GM23338 (cell line): ENCODE data around the gene SSTR4. TPM values are rescaled to one million over a fixed set of nuclear protein-coding genes. Genes with fewer than 3 reads are reported as not detected.

ENCODE experiments used
- ATAC-seq: fragments of 200-7000 bp; cut with Tn5 transposase; 3 replicates; pipeline ENCODE4 v1.9.1; 2020
- DNase-seq: peaks from one replicate; pipeline ENCODE4 v3.0.0-alpha.2; 2015; ENCODE audit warnings: low spot score
- H2AFZ ChIP-seq: fragments of 200-600 bp; sonication (generic); 2 replicates; pipeline ENCODE4 v1.8.0; 2016; ENCODE audit warnings: antibody characterized with exemption, mild to moderate bottlenecking, moderate library complexity
- H3F3A ChIP-seq: fragments of 200-600 bp; sonication (generic); replicated peaks from 2 replicates; pipeline ENCODE4 v1.8.0; 2017; ENCODE audit warnings: antibody characterized with exemption, mixed run types, low read depth
- H3K27ac ChIP-seq: fragments of 200-600 bp; sonication (generic); 2 replicates; pipeline ENCODE4 v1.6.1; 2016; ENCODE audit warnings: low read depth
- H3K27me3 ChIP-seq: fragments of 200-600 bp; sonication (generic); 2 replicates; pipeline ENCODE4 v1.8.0; 2016; ENCODE audit warnings: mild to moderate bottlenecking, mixed run types, moderate library complexity; ENCODE audit not compliant: insufficient read depth
- H3K36me3 ChIP-seq: fragments of 200-600 bp; sonication (generic); 2 replicates; pipeline ENCODE4 v1.8.0; 2016; ENCODE audit warnings: mild to moderate bottlenecking; ENCODE audit not compliant: insufficient read depth
- H3K4me1 ChIP-seq: fragments of 200-600 bp; sonication (generic); 2 replicates; pipeline ENCODE4 v1.8.0; 2016; ENCODE audit warnings: mild to moderate bottlenecking, moderate library complexity; ENCODE audit not compliant: insufficient read depth
- H3K4me2 ChIP-seq: fragments of 200-600 bp; sonication (generic); 2 replicates; pipeline ENCODE4 v1.7.1; 2017; ENCODE audit warnings: mixed run types
- H3K4me3 ChIP-seq: fragments of 200-600 bp; sonication (generic); 2 replicates; pipeline ENCODE4 v1.6.1; 2016; ENCODE audit warnings: mixed run types
- H3K79me2 ChIP-seq: fragments of 200-600 bp; sonication (generic); replicated peaks from 2 replicates; pipeline ENCODE4 v1.8.0; 2017; ENCODE audit warnings: mild to moderate bottlenecking; ENCODE audit not compliant: insufficient read depth
- H3K9me2 ChIP-seq: fragments of 200-600 bp; sonication (generic); 2 replicates; pipeline ENCODE4 v1.8.0; 2017; ENCODE audit not compliant: insufficient read depth
- H4K20me1 ChIP-seq: fragments of 200-600 bp; sonication (generic); replicated peaks from 2 replicates; pipeline ENCODE4 v1.8.0; 2017; ENCODE audit warnings: mild to moderate bottlenecking; ENCODE audit not compliant: insufficient read depth
- H3K27ac Mint-ChIP-seq: 2 replicates; pipeline ENCODE4 v1.8.0; 2020; ENCODE audit warnings: inconsistent platforms, mild to moderate bottlenecking, moderate library complexity, mixed read lengths
- H3K27me3 Mint-ChIP-seq: 3 replicates; pipeline ENCODE4 v1.8.0; 2022; ENCODE audit warnings: low read depth, mild to moderate bottlenecking, moderate library complexity, mixed read lengths, inconsistent platforms; ENCODE audit not compliant: insufficient read depth, poor library complexity
- H3K36me3 Mint-ChIP-seq: 3 replicates; pipeline ENCODE4 v1.8.0; 2021; ENCODE audit warnings: low read depth, mild to moderate bottlenecking, inconsistent platforms, moderate library complexity, mixed read lengths
- H3K4me1 Mint-ChIP-seq: 3 replicates; pipeline ENCODE4 v1.8.0; 2020; ENCODE audit warnings: mild to moderate bottlenecking, inconsistent platforms, mixed read lengths
- H3K4me3 Mint-ChIP-seq: 3 replicates; pipeline ENCODE4 v1.8.0; 2021; ENCODE audit warnings: moderate library complexity, mild to moderate bottlenecking, inconsistent platforms, mixed read lengths
- H3K9me3 Mint-ChIP-seq: 3 replicates; pipeline ENCODE4 v1.8.0; 2020; ENCODE audit warnings: moderate library complexity, mild to moderate bottlenecking, inconsistent platforms, mixed read lengths
- JUNB ChIP-seq: IDR thresholded peaks from one replicate; pipeline ENCODE4 v1.6.1; 2016; ENCODE audit warnings: antibody characterized with exemption; ENCODE audit not compliant: unreplicated experiment
- NANOG ChIP-seq: IDR thresholded peaks from 2 replicates; pipeline ENCODE4 v1.6.1; 2016; ENCODE audit warnings: antibody characterized with exemption, borderline replicate concordance
- POLR2AphosphoS5 ChIP-seq: IDR thresholded peaks from 2 replicates; pipeline ENCODE4 v1.6.1; 2016; ENCODE audit warnings: antibody characterized with exemption, low read depth
- STAT1 ChIP-seq: IDR thresholded peaks from one replicate; pipeline ENCODE4 v1.6.1; 2016; ENCODE audit warnings: antibody characterized with exemption; ENCODE audit not compliant: unreplicated experiment
- ZNF114 ChIP-seq: fragments of 250-450 bp; sonication (Bioruptor Pico); IDR thresholded peaks from 2 replicates; pipeline ENCODE4 v1.5.0; 2020; ENCODE audit warnings: mild to moderate bottlenecking, moderate library complexity
- polyA plus RNA-seq: library from polyadenylated mRNA; unstranded; fragments of >200 nt; fragmentation: Nextera tagmentation; extraction: Ambion mirVana; gene quantifications from 2 replicates; pipeline ENCODE4 v1.2.1, GENCODE V29; 2016
- total RNA-seq: library from RNA; depleted of rRNA; stranded (reverse); fragments of >200 nt; shearing (Covaris generic); gene quantifications from 2 replicates; pipeline ENCODE4 v1.2.3, GENCODE V29; 2014
- TF ChIP-seq, protein P1 (sequence below), 2 experiments: fragments of 200-600 bp in 1 of 2; sonication (generic) in 1 of 2; conservative IDR thresholded peaks; 2 replicates each; pipeline versions ENCODE4 v1.5.1 to v1.6.1; 2016 to 2017; ENCODE audit warnings: antibody characterized with exemption in 2 of 2, low read depth in 2 of 2, mild to moderate bottlenecking in 2 of 2, moderate library complexity in 1 of 2
- TF ChIP-seq, protein P2 (sequence below): fragments of 250-450 bp; sonication (Bioruptor Pico); IDR thresholded peaks from 2 replicates; pipeline ENCODE4 v1.5.0; 2020; ENCODE audit warnings: mild to moderate bottlenecking, moderate library complexity

SSTR4 gene
- total and polyA plus RNA-seq, 2 experiments from 2014 or later: not detected

DNA sequence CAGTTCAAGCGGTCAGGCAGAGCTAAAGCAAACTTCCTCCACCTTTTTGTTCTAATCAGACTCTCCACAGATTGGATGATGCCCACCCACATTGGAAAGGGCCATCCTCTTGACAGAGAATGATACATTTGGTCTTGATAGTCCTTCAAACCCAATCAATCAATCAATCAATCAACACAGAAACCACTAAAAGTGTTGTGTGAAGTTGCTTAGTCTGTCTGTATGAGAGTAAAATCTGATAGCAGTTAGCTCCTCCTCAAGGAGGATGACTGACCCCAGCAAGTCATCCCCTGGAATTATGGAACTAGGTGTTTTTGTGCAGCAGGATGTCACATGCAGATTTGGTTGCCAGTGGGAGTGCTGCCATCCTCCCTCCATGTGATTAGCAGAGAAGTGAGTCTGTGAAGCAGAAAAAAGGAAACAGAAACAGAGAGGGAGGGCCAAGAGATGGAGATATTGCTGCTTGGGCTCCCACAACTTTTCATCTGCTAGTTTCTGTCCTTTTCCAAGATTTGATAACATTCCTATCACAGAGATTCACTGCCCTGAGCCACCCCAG is 32.0 kb upstream of the SSTR4 start:
- H3K36me3 ChIP-seq: no peaks in the 10 kb centered on the region
- Mint-ChIP-seq H3K36me3 (no peaks in the 10 kb centered on the region), H3K27me3 (no peaks in the 10 kb centered on the region), H3K27ac (no peak overlapping the region; the same call in 1 of the 2 replicates), H3K9me3 (no peaks in the 10 kb centered on the region), H3K4me3 (no peak overlapping the region), H3K4me1 (peaks cover 4% of the 10 kb centered on the region; the same call in 2 of the 3 replicates)
- H3K79me2 ChIP-seq: no peaks in the 10 kb centered on the region
- 0 out of 2 replicates have a peak, but pooled peaks cover 4% of the 10 kb centered on the region for H3K9me2 ChIP-seq
- no peak overlapping the region for H3K4me2 ChIP-seq
- DNase-seq (no peak), ATAC-seq (no peak)
- H3F3A ChIP-seq: no peaks in the 10 kb centered on the region
- no peak overlapping the region for H2AFZ ChIP-seq
- TF ChIP-seq, protein P1, sequence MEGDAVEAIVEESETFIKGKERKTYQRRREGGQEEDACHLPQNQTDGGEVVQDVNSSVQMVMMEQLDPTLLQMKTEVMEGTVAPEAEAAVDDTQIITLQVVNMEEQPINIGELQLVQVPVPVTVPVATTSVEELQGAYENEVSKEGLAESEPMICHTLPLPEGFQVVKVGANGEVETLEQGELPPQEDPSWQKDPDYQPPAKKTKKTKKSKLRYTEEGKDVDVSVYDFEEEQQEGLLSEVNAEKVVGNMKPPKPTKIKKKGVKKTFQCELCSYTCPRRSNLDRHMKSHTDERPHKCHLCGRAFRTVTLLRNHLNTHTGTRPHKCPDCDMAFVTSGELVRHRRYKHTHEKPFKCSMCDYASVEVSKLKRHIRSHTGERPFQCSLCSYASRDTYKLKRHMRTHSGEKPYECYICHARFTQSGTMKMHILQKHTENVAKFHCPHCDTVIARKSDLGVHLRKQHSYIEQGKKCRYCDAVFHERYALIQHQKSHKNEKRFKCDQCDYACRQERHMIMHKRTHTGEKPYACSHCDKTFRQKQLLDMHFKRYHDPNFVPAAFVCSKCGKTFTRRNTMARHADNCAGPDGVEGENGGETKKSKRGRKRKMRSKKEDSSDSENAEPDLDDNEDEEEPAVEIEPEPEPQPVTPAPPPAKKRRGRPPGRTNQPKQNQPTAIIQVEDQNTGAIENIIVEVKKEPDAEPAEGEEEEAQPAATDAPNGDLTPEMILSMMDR (conservative IDR thresholded peaks at IDR 0.05; ENCODE audit: low read depth in 2 of 2): no peak
- no peak for TF ChIP-seq POLR2AphosphoS5
- no peak for TF ChIP-seq STAT1
- TF ChIP-seq, protein P2, sequence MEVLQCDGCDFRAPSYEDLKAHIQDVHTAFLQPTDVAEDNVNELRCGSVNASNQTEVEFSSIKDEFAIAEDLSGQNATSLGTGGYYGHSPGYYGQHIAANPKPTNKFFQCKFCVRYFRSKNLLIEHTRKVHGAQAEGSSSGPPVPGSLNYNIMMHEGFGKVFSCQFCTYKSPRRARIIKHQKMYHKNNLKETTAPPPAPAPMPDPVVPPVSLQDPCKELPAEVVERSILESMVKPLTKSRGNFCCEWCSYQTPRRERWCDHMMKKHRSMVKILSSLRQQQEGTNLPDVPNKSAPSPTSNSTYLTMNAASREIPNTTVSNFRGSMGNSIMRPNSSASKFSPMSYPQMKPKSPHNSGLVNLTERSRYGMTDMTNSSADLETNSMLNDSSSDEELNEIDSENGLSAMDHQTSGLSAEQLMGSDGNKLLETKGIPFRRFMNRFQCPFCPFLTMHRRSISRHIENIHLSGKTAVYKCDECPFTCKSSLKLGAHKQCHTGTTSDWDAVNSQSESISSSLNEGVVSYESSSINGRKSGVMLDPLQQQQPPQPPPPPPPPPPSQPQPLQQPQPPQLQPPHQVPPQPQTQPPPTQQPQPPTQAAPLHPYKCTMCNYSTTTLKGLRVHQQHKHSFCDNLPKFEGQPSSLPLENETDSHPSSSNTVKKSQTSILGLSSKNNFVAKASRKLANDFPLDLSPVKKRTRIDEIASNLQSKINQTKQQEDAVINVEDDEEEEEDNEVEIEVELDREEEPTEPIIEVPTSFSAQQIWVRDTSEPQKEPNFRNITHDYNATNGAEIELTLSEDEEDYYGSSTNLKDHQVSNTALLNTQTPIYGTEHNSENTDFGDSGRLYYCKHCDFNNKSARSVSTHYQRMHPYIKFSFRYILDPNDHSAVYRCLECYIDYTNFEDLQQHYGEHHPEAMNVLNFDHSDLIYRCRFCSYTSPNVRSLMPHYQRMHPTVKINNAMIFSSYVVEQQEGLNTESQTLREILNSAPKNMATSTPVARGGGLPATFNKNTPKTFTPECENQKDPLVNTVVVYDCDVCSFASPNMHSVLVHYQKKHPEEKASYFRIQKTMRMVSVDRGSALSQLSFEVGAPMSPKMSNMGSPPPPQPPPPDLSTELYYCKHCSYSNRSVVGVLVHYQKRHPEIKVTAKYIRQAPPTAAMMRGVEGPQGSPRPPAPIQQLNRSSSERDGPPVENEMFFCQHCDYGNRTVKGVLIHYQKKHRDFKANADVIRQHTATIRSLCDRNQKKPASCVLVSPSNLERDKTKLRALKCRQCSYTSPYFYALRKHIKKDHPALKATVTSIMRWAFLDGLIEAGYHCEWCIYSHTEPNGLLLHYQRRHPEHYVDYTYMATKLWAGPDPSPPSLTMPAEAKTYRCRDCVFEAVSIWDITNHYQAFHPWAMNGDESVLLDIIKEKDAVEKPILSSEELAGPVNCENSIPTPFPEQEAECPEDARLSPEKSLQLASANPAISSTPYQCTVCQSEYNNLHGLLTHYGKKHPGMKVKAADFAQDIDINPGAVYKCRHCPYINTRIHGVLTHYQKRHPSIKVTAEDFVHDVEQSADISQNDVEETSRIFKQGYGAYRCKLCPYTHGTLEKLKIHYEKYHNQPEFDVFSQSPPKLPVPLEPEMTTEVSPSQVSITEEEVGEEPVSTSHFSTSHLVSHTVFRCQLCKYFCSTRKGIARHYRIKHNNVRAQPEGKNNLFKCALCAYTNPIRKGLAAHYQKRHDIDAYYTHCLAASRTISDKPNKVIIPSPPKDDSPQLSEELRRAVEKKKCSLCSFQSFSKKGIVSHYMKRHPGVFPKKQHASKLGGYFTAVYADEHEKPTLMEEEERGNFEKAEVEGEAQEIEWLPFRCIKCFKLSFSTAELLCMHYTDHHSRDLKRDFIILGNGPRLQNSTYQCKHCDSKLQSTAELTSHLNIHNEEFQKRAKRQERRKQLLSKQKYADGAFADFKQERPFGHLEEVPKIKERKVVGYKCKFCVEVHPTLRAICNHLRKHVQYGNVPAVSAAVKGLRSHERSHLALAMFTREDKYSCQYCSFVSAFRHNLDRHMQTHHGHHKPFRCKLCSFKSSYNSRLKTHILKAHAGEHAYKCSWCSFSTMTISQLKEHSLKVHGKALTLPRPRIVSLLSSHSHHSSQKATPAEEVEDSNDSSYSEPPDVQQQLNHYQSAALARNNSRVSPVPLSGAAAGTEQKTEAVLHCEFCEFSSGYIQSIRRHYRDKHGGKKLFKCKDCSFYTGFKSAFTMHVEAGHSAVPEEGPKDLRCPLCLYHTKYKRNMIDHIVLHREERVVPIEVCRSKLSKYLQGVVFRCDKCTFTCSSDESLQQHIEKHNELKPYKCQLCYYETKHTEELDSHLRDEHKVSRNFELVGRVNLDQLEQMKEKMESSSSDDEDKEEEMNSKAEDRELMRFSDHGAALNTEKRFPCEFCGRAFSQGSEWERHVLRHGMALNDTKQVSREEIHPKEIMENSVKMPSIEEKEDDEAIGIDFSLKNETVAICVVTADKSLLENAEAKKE: no peak
- no peak for TF ChIP-seq ZNF114
- no peak for TF ChIP-seq NANOG
- no peak for TF ChIP-seq JUNB
- H4K20me1 ChIP-seq: no peaks in the 10 kb centered on the region
- no peak overlapping the region for H3K27ac ChIP-seq
- H3K4me1 ChIP-seq: peaks cover 8% of the 10 kb centered on the region
- H3K27me3 ChIP-seq: no peaks in the 10 kb centered on the region
- H3K4me3 ChIP-seq: no peak overlapping the region
